ENCODE measurements around the gene NFKBIE. TPM values are rescaled to one million over a fixed set of nuclear protein-coding genes. Genes with fewer than 3 reads are reported as not detected.

Gene NFKBIE
- total RNA-seq, 1 experiment from 2014 or later, result 9.7 TPM

GRCh38 chr6:44249082-44249748 is 16.1 kb downstream of the NFKBIE start:
- no peak overlapping the region for H4K8ac ChIP-seq (replicated peaks; ENCODE audit: insufficient read length, low read depth, low read length)
- no peak overlapping the region for H4K5ac ChIP-seq (ENCODE audit: insufficient read length, low read depth, low read length)
- no peak overlapping the region for H2BK5ac ChIP-seq (ENCODE audit: insufficient read length, low read length)
- H3K36me3 Mint-ChIP-seq (ENCODE audit: insufficient read depth in 1 of 3, low read depth in 3 of 3), result peaks cover 64 to 74% (median 72%) of the 10 kb centered on the region in 3 experiments
- H3T11ph ChIP-seq (ENCODE audit: low read length), result no peak overlapping the region
- peaks cover 3 to 4% of the 10 kb centered on the region in 2 experiments; a peak in 3 of 5 replicates for H3K9me3 Mint-ChIP-seq
- H3K27ac ChIP-seq (ENCODE audit: insufficient read length, low read depth, low read length), result no peak overlapping the region
- H3K56ac ChIP-seq (ENCODE audit: insufficient read length, low read depth, low read length), result no peak overlapping the region
- H2BK12ac ChIP-seq (ENCODE audit: insufficient read length, low read depth, low read length), result no peak overlapping the region
- no peak overlapping the region for H3K18ac ChIP-seq (ENCODE audit: insufficient read length, low read depth, low read length)
- no peak for DNase-seq
- H3K4me1 Mint-ChIP-seq, result peaks cover 44 to 48% of the 10 kb centered on the region in 2 experiments
- no peaks in the 10 kb centered on the region for H3K9me3 ChIP-seq (ENCODE audit: control insufficient read depth, low read depth, low read length)
- H4K91ac ChIP-seq (ENCODE audit: insufficient read length, low read depth, low read length), result no peak overlapping the region
- no peak overlapping the region for H3K4ac ChIP-seq (ENCODE audit: low read depth, low read length)
- H3K9ac ChIP-seq (ENCODE audit: extremely low read depth, insufficient read length, low read length), result peak overlapping the region; percentile 39
- peaks cover 5% of the 10 kb centered on the region for H3K27me3 Mint-ChIP-seq (ENCODE audit: low read depth)
- H3K4me3 Mint-ChIP-seq, result peak overlapping the region; percentile 99 to 100
- H3K23ac ChIP-seq (ENCODE audit: insufficient read length, low read depth, low read length), result no peak overlapping the region
- no peak overlapping the region for H2BK15ac ChIP-seq (ENCODE audit: low read depth, low read length)
- no peaks in the 10 kb centered on the region for H4K20me1 ChIP-seq (ENCODE audit: control insufficient read depth, insufficient read depth, insufficient read length)
- H3K79me2 ChIP-seq (ENCODE audit: insufficient read depth, low read length), result peaks cover 27% of the 10 kb centered on the region
- H3K4me2 ChIP-seq (ENCODE audit: insufficient read depth, insufficient read length, low read length), result peak overlapping the region; percentile 76
- no peak overlapping the region for H2BK20ac ChIP-seq (ENCODE audit: low read depth, low read length, poor library complexity, severe bottlenecking)
- peak overlapping the region; percentile 79 to 100 (median 97); a peak in 5 of 7 replicates for H3K27ac Mint-ChIP-seq
- H2AK5ac ChIP-seq (ENCODE audit: insufficient read length, low read length), result no peak overlapping the region
- H3K27me3 ChIP-seq (ENCODE audit: insufficient read depth, low read length), result no peaks in the 10 kb centered on the region
- peaks cover 12% of the 10 kb centered on the region; the same call in 1 of the 2 replicates for H3K4me1 ChIP-seq (ENCODE audit: insufficient read depth, low read length)
- no peaks in the 10 kb centered on the region for H3K79me1 ChIP-seq (ENCODE audit: insufficient read depth, low read depth, low read length, poor library complexity, severe bottlenecking)
- no peak overlapping the region for H2AFZ ChIP-seq (ENCODE audit: low read length)
- no CpG with 5 or more reads among the region's 9 CpGs for WGBS (ENCODE audit: extremely low coverage, insufficient read length, low lambda C conversion rate)
- peaks cover 10% of the 10 kb centered on the region for H3K23me2 ChIP-seq (ENCODE audit: insufficient read length, low read depth, low read length, poor library complexity, severe bottlenecking)
- TF ChIP-seq, protein P1, sequence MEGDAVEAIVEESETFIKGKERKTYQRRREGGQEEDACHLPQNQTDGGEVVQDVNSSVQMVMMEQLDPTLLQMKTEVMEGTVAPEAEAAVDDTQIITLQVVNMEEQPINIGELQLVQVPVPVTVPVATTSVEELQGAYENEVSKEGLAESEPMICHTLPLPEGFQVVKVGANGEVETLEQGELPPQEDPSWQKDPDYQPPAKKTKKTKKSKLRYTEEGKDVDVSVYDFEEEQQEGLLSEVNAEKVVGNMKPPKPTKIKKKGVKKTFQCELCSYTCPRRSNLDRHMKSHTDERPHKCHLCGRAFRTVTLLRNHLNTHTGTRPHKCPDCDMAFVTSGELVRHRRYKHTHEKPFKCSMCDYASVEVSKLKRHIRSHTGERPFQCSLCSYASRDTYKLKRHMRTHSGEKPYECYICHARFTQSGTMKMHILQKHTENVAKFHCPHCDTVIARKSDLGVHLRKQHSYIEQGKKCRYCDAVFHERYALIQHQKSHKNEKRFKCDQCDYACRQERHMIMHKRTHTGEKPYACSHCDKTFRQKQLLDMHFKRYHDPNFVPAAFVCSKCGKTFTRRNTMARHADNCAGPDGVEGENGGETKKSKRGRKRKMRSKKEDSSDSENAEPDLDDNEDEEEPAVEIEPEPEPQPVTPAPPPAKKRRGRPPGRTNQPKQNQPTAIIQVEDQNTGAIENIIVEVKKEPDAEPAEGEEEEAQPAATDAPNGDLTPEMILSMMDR (conservative IDR thresholded peaks at IDR 0.05), result no peak
- H2BK120ac ChIP-seq (ENCODE audit: low read depth, low read length, poor library complexity, severe bottlenecking), result no peak overlapping the region
- H3K14ac ChIP-seq (ENCODE audit: insufficient read depth, low read length), result no peak overlapping the region

Measured in H9 (cell line).